Fibroblast of villous mesenchyme (primary cell): ENCODE measurements around the gene MED22. TPM values are rescaled to one million over a fixed set of nuclear protein-coding genes. Genes with fewer than 3 reads are reported as not detected.
"Not testable (repeated sequence)": the region's sequence is repeated elsewhere in the genome, so short reads cannot be mapped to it uniquely, and the experiment has no call there.

ENCODE experiments used
- DNase-seq: peaks from one replicate; pipeline ENCODE4 v3.0.0-alpha.2; 2010; ENCODE audit warnings: low read depth
- H3K4me3 ChIP-seq: 2 replicates; pipeline ENCODE4 v1.5.1; 2011; ENCODE audit warnings: low read depth, mild to moderate bottlenecking, low read length
- total RNA-seq: library from RNA; depleted of rRNA; stranded (reverse); fragments of >200 nt; gene quantifications from 2 replicates; pipeline ENCODE4 v1.2.3, GENCODE V29; 2012
- TF ChIP-seq, protein P1 (sequence below): IDR thresholded peaks from 2 replicates; pipeline ENCODE4 v1.5.1; 2012; ENCODE audit warnings: low read depth, mild to moderate bottlenecking, low read length; ENCODE audit not compliant: insufficient read depth

The MED22 gene
- total RNA-seq, 1 donor = 12.1 TPM

GRCh38 chr9:133305731-133306130 lies 42.2 kb downstream of the MED22 start:
- H3K4me3 ChIP-seq = no peak overlapping the region
- no peak for DNase-seq
- TF ChIP-seq, protein P1, sequence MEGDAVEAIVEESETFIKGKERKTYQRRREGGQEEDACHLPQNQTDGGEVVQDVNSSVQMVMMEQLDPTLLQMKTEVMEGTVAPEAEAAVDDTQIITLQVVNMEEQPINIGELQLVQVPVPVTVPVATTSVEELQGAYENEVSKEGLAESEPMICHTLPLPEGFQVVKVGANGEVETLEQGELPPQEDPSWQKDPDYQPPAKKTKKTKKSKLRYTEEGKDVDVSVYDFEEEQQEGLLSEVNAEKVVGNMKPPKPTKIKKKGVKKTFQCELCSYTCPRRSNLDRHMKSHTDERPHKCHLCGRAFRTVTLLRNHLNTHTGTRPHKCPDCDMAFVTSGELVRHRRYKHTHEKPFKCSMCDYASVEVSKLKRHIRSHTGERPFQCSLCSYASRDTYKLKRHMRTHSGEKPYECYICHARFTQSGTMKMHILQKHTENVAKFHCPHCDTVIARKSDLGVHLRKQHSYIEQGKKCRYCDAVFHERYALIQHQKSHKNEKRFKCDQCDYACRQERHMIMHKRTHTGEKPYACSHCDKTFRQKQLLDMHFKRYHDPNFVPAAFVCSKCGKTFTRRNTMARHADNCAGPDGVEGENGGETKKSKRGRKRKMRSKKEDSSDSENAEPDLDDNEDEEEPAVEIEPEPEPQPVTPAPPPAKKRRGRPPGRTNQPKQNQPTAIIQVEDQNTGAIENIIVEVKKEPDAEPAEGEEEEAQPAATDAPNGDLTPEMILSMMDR = no peak

DNA sequence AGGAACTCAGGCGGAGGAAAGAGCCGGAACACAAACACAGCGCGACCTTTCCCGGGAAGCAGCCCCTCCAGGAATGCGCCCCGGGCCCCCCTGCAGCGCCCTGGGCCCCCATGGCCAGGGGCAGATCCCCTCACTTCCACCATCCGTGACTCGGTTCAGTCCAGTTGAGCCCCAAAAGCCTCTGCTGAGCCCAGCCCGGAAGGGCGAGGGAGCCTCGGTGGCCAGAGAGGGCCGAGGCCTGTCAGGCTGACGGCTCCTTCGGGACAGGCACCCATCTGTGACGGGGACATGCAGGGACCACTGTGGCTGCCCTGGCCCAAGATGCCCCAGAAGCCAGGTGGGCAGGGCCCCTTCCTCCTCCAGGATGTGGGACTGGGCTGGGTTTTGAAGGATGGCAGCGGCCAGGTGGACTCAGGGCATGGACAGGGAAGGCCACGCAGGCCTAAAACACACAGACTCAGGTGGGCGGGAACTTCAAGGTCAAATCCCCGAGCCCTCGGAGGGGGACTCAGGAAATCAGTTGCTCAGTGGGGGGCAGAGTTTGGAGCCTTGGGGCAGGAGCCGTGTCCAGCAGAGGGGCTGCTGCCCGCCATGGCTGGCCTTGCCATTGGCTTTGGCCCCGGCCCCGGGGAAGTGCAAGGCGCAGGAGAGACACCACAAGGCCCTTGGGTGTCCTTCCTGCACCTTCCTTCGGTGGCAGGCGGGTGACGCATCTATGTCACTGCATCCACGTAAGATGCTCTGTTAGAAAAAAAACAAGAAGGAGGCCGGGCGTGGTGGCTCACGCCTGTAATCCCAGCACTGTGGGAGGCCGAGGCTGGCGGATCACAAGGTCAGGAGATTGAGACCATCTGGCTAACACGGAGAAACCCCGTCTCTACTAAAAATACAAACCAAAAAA lies 43.2 kb downstream of the MED22 start:
- TF ChIP-seq, protein P1 = no peak
- no peak overlapping the region for H3K4me3 ChIP-seq
- no peak for DNase-seq

DNA sequence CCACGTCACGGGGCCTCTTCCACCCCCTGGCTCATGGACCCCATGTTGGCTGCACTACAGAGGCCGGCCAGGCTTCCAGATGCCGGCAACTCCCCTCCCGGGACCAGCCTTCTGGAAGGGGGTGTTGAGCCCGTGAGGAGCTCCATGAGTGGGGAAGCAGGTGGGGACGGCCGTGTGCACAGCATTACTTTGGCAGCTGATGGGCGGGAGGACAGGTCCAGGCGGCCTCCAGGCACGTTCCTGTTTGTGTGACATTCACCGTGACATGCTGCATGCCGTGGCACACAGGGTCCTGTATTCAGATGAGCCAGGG lies 43.8 kb downstream of the MED22 start:
- DNase-seq = no peak
- H3K4me3 ChIP-seq = no peak overlapping the region
- TF ChIP-seq, protein P1 = no peak

DNA sequence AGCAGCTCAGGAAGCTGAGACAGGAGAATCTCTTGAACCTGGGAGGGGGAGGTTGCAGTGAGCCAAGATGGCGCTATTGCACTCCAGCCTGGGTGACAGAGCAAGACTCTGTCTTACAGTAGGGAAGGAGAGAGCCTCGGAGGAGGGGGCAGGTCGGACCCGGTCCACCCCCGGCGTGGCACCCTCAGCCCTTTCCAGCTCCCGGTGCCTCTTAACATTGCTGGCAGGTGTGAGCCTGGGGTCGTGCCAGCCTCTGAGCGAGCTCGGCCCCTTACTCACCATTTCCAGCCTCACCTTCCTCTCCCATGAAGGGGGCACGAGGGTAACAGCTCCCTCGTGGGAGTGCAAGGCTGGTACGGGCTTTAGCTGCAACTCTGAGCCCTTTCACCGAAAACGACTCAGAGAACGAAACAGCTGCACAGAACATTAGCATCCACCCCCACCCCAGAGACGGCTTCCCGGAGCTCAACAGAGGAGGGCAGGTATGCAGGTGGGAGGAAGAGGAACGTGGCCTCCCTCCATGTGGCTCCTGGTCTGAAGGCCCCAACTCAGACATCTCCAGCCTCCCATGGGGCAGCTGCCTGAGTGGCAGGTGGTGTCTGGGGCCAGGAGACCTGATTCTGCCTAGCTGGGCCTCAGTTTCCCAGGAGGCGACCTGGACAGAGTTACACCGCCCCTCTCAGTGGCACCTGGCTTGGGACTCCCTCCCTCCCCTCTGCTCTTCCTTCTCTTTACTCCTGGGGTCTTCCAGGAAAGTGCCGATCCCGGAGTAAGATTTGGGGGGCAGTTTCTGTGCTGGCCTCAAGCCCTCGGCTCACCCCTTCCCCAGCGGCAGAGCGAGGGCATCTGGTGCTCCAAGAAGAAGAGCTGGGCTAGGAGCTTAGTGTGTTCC lies 44.4 kb downstream of the MED22 start:
- H3K4me3 ChIP-seq = no peak overlapping the region
- DNase-seq = no peak
- TF ChIP-seq, protein P1 = no peak

- DNase-seq = no peak
- TF ChIP-seq, protein P1 = no peak
- no peak overlapping the region for H3K4me3 ChIP-seq
These were observed 46.4 kb downstream of the MED22 start for GRCh38 chr9:133301253-133302230.

DNA sequence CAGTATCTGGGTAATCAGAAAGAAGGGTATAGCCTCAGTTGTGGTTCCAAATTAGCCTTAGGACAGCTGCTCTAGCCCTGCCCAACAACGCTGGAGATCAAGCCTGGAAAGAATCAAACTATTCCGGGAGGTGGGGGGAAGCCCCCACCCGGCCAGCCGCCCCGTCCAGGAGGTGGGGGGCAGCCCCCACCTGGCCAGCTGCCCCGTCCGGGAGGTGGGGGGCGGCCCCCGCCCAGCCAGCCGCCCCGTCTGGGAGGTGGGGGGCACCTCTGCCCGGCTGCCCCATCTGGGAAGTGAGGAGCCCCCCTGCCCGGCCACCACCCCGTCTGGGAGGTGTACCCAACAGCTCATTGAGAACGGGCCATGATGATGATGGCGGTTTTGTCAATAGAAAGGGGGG lies 47.9 kb downstream of the MED22 start:
- not testable (repeated sequence) for H3K4me3 ChIP-seq, DNase-seq
